ENCODE measurements around the gene ELOVL6. TPM values are rescaled to one million over a fixed set of nuclear protein-coding genes. Genes with fewer than 3 reads are reported as not detected.
"Not testable (repeated sequence)": the region's sequence is repeated elsewhere in the genome, so short reads cannot be mapped to it uniquely, and the experiment has no call there.

Gene ELOVL6
- total RNA-seq, 4 donors from 2014 or later, result 2.1 to 4.1 (median 3.3) TPM

GRCh38 chr4:110195561-110196205, 2.7 kb downstream of the ELOVL6 start:
- H3K36me3 ChIP-seq, result no peaks in the 10 kb centered on the region
- H3K27ac ChIP-seq, result peak overlapping the region; percentile 28 to 75 (median 74)
- intact Hi-C loops (cut with DNase I), result no loop called here
- H3K4me1 ChIP-seq, result peaks cover 4 to 10% of the 10 kb centered on the region in 2 donors
- TF ChIP-seq CTCF (IDR thresholded peaks at IDR 0.05), result no peak
- no peak for TF ChIP-seq POLR2A (IDR thresholded peaks at IDR 0.05)
- no peak for DNase-seq
- H3K27me3 ChIP-seq, result no peaks in the 10 kb centered on the region
- WGBS, 2 donors, result 33 to 36% methylated on average over 11 of the region's 11 CpGs
- H3K4me3 ChIP-seq (replicated peaks in 1 of 3), result peak overlapping the region; percentile 40 to 92 (median 76)
- H3K9me3 ChIP-seq, result no peaks in the 10 kb centered on the region

- intact Hi-C loops (cut with DNase I), result no loop called here
- Histone ChIP-seq H3K4me1 (peaks cover 3 to 10% of the 10 kb centered on the region in 2 donors), H3K27me3 (no peaks in the 10 kb centered on the region), H3K27ac (no peak overlapping the region), H3K36me3 (no peaks in the 10 kb centered on the region), H3K9me3 (no peaks in the 10 kb centered on the region), H3K4me3 (replicated peaks in 1 of 3) (no peak overlapping the region)
- peak; percentile 19 to 22 for DNase-seq
- 78 to 81% methylated on average over 8 of the region's 8 CpGs for WGBS, 2 donors
- TF ChIP-seq POLR2A (IDR thresholded peaks at IDR 0.05) (peak in 1 of 2 donors; percentile 19), CTCF (IDR thresholded peaks at IDR 0.05) (no peak)
Observed at GRCh38 chr4:110193822-110194761, 4.3 kb downstream of the ELOVL6 start.

GRCh38 chr4:110193287-110193686, 5.1 kb downstream of the ELOVL6 start:
- H3K27ac ChIP-seq; intact Hi-C loops (cut with DNase I); H3K27me3 ChIP-seq; H3K4me1 ChIP-seq; DNase-seq; H3K9me3 ChIP-seq; H3K4me3 ChIP-seq (replicated peaks in 1 of 3); H3K36me3 ChIP-seq: not testable (repeated sequence)
- 85% methylated on average over 7 of the region's 7 CpGs for WGBS, 2 donors

GRCh38 chr4:110190249-110190648, 8.2 kb downstream of the ELOVL6 start:
- intact Hi-C loops (cut with DNase I), result no loop called here
- Histone ChIP-seq H3K4me1 (no peaks in the 10 kb centered on the region), H3K4me3 (replicated peaks in 1 of 3) (no peak overlapping the region), H3K9me3 (no peaks in the 10 kb centered on the region), H3K27me3 (no peaks in the 10 kb centered on the region), H3K36me3 (no peaks in the 10 kb centered on the region), H3K27ac (no peak overlapping the region)
- no peak for DNase-seq
- TF ChIP-seq CTCF (IDR thresholded peaks at IDR 0.05) (no peak), POLR2A (IDR thresholded peaks at IDR 0.05) (no peak)
- 94 to 98% methylated on average over 5 of the region's 5 CpGs for WGBS, 2 donors

- H3K27ac ChIP-seq, result no peak overlapping the region
- H3K9me3 ChIP-seq, result no peaks in the 10 kb centered on the region
- WGBS, 2 donors, result 84 to 88% methylated on average over 1 of the region's 1 CpG
- no peak for DNase-seq
- TF ChIP-seq CTCF (IDR thresholded peaks at IDR 0.05) (no peak), POLR2A (IDR thresholded peaks at IDR 0.05) (no peak)
- intact Hi-C loops (cut with DNase I), result no loop called here
- no peaks in the 10 kb centered on the region for H3K27me3 ChIP-seq
- no peak overlapping the region for H3K4me3 ChIP-seq (replicated peaks in 1 of 3)
- H3K4me1 ChIP-seq, result peaks cover 11 to 12% of the 10 kb centered on the region in 2 donors
- H3K36me3 ChIP-seq, result no peaks in the 10 kb centered on the region
Observed at GRCh38 chr4:110188113-110188512, 10.3 kb downstream of the ELOVL6 start.

Data from thyroid gland (tissue), 4 donors.